Breast epithelium (tissue), 4 donors: ENCODE data around the gene TMEM196. TPM values are rescaled to one million over a fixed set of nuclear protein-coding genes. Genes with fewer than 3 reads are reported as not detected.

Experiments used
- DNase-seq, 2 donors: peaks; one replicate each; pipeline ENCODE4 v3.0.0-alpha.2; 2019; ENCODE audit warnings: low spot score in 2 of 2
- H3K27ac ChIP-seq, 2 donors: fragments of 200-600 bp; sonication (generic) in 1 of 2; one replicate each; pipeline ENCODE4 v1.5.1; 2016 to 2019; ENCODE audit warnings: mild to moderate bottlenecking in 1 of 2
- H3K27me3 ChIP-seq, 2 donors: fragments of 200-600 bp; sonication (generic) in 1 of 2; one replicate each; pipeline versions ENCODE4 v1.5.1 to v1.6.0; 2017 to 2019; ENCODE audit warnings: control low read depth in 1 of 2, mild to moderate bottlenecking in 1 of 2
- H3K36me3 ChIP-seq: fragments of 200-600 bp; one replicate; pipeline ENCODE4 v1.5.1; 2019
- H3K4me1 ChIP-seq, 2 donors: fragments of 200-600 bp; sonication (generic); one replicate each; pipeline ENCODE4 v1.5.1; 2016 to 2019; ENCODE audit warnings: control low read depth in 1 of 2
- H3K4me3 ChIP-seq, 3 donors: fragments of 200-600 bp; sonication (generic); 1 replicate in 2 of 3; 2 replicates in 1 of 3; pipeline ENCODE4 v1.5.1; 2016 to 2019; ENCODE audit warnings: mild to moderate bottlenecking in 3 of 3, moderate library complexity in 2 of 3
- H3K9me3 ChIP-seq, 2 donors: fragments of 200-600 bp; sonication (generic) in 1 of 2; one replicate each; pipeline ENCODE4 v1.5.1; 2016 to 2019; ENCODE audit warnings: control low read depth in 1 of 2
- CTCF ChIP-seq, 3 donors: fragments of 450-650 bp; IDR thresholded peaks; one replicate each; pipeline ENCODE4 v1.5.1; 2016 to 2017; ENCODE audit warnings: antibody characterized with exemption in 3 of 3, mild to moderate bottlenecking in 3 of 3, moderate library complexity in 3 of 3
- POLR2A ChIP-seq: fragments of 450-650 bp; IDR thresholded peaks from one replicate; pipeline ENCODE4 v1.6.1; 2016; ENCODE audit warnings: antibody characterized with exemption, mild to moderate bottlenecking, moderate library complexity
- POLR2AphosphoS5 ChIP-seq, 3 donors: sonication (generic); formaldehyde crosslinking; IDR thresholded peaks; one replicate each; pipeline ENCODE4 v1.6.1; 2017; ENCODE audit warnings: antibody characterized with exemption in 3 of 3
- intact Hi-C: fragments of 100-400 bp; cut with DNase I; formaldehyde crosslinking; loops from one replicate; pipeline ENCODE4 v1.15.1; 2023; ENCODE audit warnings: low total_unique reads
- total RNA-seq, 3 donors: library from RNA; depleted of rRNA; stranded (reverse); fragments of >200 nt; gene quantifications; one replicate each; pipeline ENCODE4 v1.1.0, GENCODE V29; 2016

TMEM196 gene
- total RNA-seq, 3 donors from 2014 or later: not detected

GRCh38 chr7:19798986-19799385, 25.6 kb upstream of the TMEM196 start:
- Histone ChIP-seq H3K36me3 (no peaks in the 10 kb centered on the region), H3K27me3 (no peaks in the 10 kb centered on the region), H3K4me1 (no peaks in the 10 kb centered on the region), H3K9me3 (no peaks in the 10 kb centered on the region), H3K27ac (no peak overlapping the region), H3K4me3 (no peak overlapping the region)
- TF ChIP-seq POLR2A: no peak
- no peak for TF ChIP-seq POLR2AphosphoS5 (IDR thresholded peaks at IDR 0.05)
- no peak for TF ChIP-seq CTCF (IDR thresholded peaks at IDR 0.05)
- no peak for DNase-seq
- intact Hi-C loops: no loop called here

GRCh38 chr7:19783541-19783940, 10.1 kb upstream of the TMEM196 start:
- Histone ChIP-seq H3K27ac (no peak overlapping the region), H3K36me3 (no peaks in the 10 kb centered on the region), H3K4me1 (no peaks in the 10 kb centered on the region), H3K9me3 (no peaks in the 10 kb centered on the region), H3K27me3 (no peaks in the 10 kb centered on the region), H3K4me3 (no peak overlapping the region)
- DNase-seq: no peak
- intact Hi-C loops: no loop called here
- TF ChIP-seq POLR2AphosphoS5 (IDR thresholded peaks at IDR 0.05): no peak
- no peak for TF ChIP-seq POLR2A
- no peak for TF ChIP-seq CTCF (IDR thresholded peaks at IDR 0.05)

- H3K36me3 ChIP-seq: no peaks in the 10 kb centered on the region
- TF ChIP-seq POLR2AphosphoS5 (IDR thresholded peaks at IDR 0.05) (no peak), CTCF (IDR thresholded peaks at IDR 0.05) (no peak), POLR2A (no peak)
- H3K27ac ChIP-seq: no peak overlapping the region
Measured at GRCh38 chr7:19776981-19777380, 3.6 kb upstream of the TMEM196 start.

GRCh38 chr7:19775578-19775977, 2.2 kb upstream of the TMEM196 start:
- DNase-seq: no peak
- no peak overlapping the region for H3K4me3 ChIP-seq
- no peaks in the 10 kb centered on the region for H3K9me3 ChIP-seq
- H3K27ac ChIP-seq: no peak overlapping the region
- H3K36me3 ChIP-seq: no peaks in the 10 kb centered on the region
- H3K4me1 ChIP-seq: no peaks in the 10 kb centered on the region
- intact Hi-C loops: no loop called here
- H3K27me3 ChIP-seq: peaks cover 0 to 32% of the 10 kb centered on the region in 2 donors
- TF ChIP-seq POLR2A: no peak
- no peak for TF ChIP-seq CTCF (IDR thresholded peaks at IDR 0.05)
- TF ChIP-seq POLR2AphosphoS5 (IDR thresholded peaks at IDR 0.05): no peak

More at GRCh38 chr7:19776981-19777380, 3.6 kb upstream of the TMEM196 start:
- H3K4me1 ChIP-seq: no peaks in the 10 kb centered on the region
- peaks cover 0 to 24% of the 10 kb centered on the region in 2 donors for H3K27me3 ChIP-seq
- no peak for DNase-seq
- no peak overlapping the region for H3K4me3 ChIP-seq
- intact Hi-C loops: no loop called here
- H3K9me3 ChIP-seq: no peaks in the 10 kb centered on the region

GRCh38 chr7:19772306-19772705, 1.1 kb downstream of the TMEM196 start:
- H3K4me3 ChIP-seq: peak overlapping the region; percentile 5 to 52 (median 10)

More at GRCh38 chr7:19772306-19772705, 1.1 kb downstream of the TMEM196 start:
- Histone ChIP-seq H3K27ac (no peak overlapping the region), H3K4me1 (no peaks in the 10 kb centered on the region), H3K9me3 (no peaks in the 10 kb centered on the region), H3K36me3 (no peaks in the 10 kb centered on the region), H3K27me3 (peaks cover 0 to 32% of the 10 kb centered on the region in 2 donors)
- no peak for TF ChIP-seq POLR2A
- TF ChIP-seq CTCF (IDR thresholded peaks at IDR 0.05): no peak
- TF ChIP-seq POLR2AphosphoS5 (IDR thresholded peaks at IDR 0.05): no peak
- DNase-seq: no peak
- intact Hi-C loops: no loop called here
